H1 (cell line): Measurements from ENCODE around the gene KCND3. TPM values are rescaled to one million over a fixed set of nuclear protein-coding genes. Genes with fewer than 3 reads are reported as not detected.

Experiments
- CTCF ChIA-PET: fragments of 300-600 bp; sonication (Branson Sonifier 250); formaldehyde crosslinking; loops from one replicate; lab custom pipeline; 2021; ENCODE audit not compliant: partially characterized antibody; lab: Charles Lee
- POLR2A ChIA-PET: fragments of 300-600 bp; sonication (Branson Sonifier 250); formaldehyde crosslinking; loops from one replicate; lab custom pipeline; 2021; ENCODE audit warnings: inconsistent platforms; ENCODE audit not compliant: partially characterized antibody; lab: Charles Lee
- DNase-seq, 2 experiments: peaks; one replicate each; pipeline versions ENCODE4 v3.0.0 to v3.0.0-alpha.2; 2010 to 2022; ENCODE audit warnings: low spot score in 2 of 2, low read depth in 1 of 2, mixed read lengths in 1 of 2
- FAIRE-seq: peaks from 2 replicates; lab custom pipeline; 2011; peaks lifted over from hg19 to GRCh38; lab: Jason Lieb, UNC
- H2AFZ ChIP-seq: 2 replicates; pipeline ENCODE4 v1.8.1; 2012; ENCODE audit warnings: low read length, inconsistent platforms
- H2AK5ac ChIP-seq: 2 replicates; pipeline ENCODE4 v1.6.1; 2013; ENCODE audit warnings: low read depth, low read length
- H2BK120ac ChIP-seq: replicated peaks from 2 replicates; pipeline ENCODE3; 2013; ENCODE audit warnings: low read depth, low read length, inconsistent platforms
- H2BK12ac ChIP-seq: 2 replicates; pipeline ENCODE4 v1.6.1; 2013; ENCODE audit warnings: low read depth, low read length
- H2BK15ac ChIP-seq: 2 replicates; pipeline ENCODE4 v1.6.1; 2013; ENCODE audit warnings: low read length
- H2BK20ac ChIP-seq: 2 replicates; pipeline ENCODE4 v1.6.1; 2013; ENCODE audit warnings: low read length
- H2BK5ac ChIP-seq: 2 replicates; pipeline ENCODE4 v1.6.1; 2013; ENCODE audit warnings: low read depth, low read length
- H3K14ac ChIP-seq: 2 replicates; pipeline ENCODE4 v1.6.1; 2013; ENCODE audit warnings: inconsistent platforms; ENCODE audit not compliant: insufficient read length
- H3K18ac ChIP-seq: 2 replicates; pipeline ENCODE4 v1.6.1; 2013; ENCODE audit warnings: low read length; ENCODE audit errors: extremely low read depth
- H3K23ac ChIP-seq: 2 replicates; pipeline ENCODE4 v1.6.1; 2013; ENCODE audit warnings: inconsistent platforms; ENCODE audit not compliant: insufficient read length
- H3K23me2 ChIP-seq: 2 replicates; pipeline ENCODE4 v1.6.1; 2013; ENCODE audit warnings: low read depth, low read length
- H3K27ac ChIP-seq: 2 replicates; pipeline ENCODE4 v1.6.1; 2011; ENCODE audit warnings: low read depth, low read length, inconsistent platforms
- H3K27me3 ChIP-seq, 4 experiments: replicated peaks in 1 of 4; 1 replicate in 1 of 4; 2 replicates in 3 of 4; pipeline versions ENCODE4 v1.6.1 to v1.8.1; 2011 to 2013; ENCODE audit warnings: low read length in 3 of 4, mild to moderate bottlenecking in 3 of 4, inconsistent platforms in 2 of 4, mixed read lengths in 2 of 4, moderate library complexity in 1 of 4; ENCODE audit not compliant: control insufficient read depth in 3 of 4, insufficient read depth in 3 of 4; ENCODE audit errors: extremely low read depth in 1 of 4
- H3K36me3 ChIP-seq, 4 experiments: 2 replicates each; pipeline versions ENCODE4 v1.6.1 to v1.8.1; 2011 to 2013; ENCODE audit warnings: mild to moderate bottlenecking in 4 of 4, low read length in 3 of 4, moderate library complexity in 2 of 4, control low read depth in 1 of 4, inconsistent platforms in 1 of 4; ENCODE audit not compliant: insufficient read depth in 4 of 4, control insufficient read depth in 2 of 4
- H3K4ac ChIP-seq: replicated peaks from 2 replicates; pipeline ENCODE3; 2013; ENCODE audit warnings: low read length, low read depth, mixed read lengths, inconsistent platforms; ENCODE audit not compliant: insufficient read length
- H3K4me1 ChIP-seq, 4 experiments: replicated peaks in 1 of 4; 1 replicate in 1 of 4; 2 replicates in 3 of 4; pipeline versions ENCODE4 v1.6.1 to v1.8.1; 2011 to 2013; ENCODE audit warnings: low read length in 3 of 4, inconsistent platforms in 2 of 4, mixed read lengths in 1 of 4; ENCODE audit not compliant: insufficient read depth in 4 of 4, control insufficient read depth in 3 of 4
- H3K4me2 ChIP-seq, 2 experiments: 2 replicates each; pipeline versions ENCODE4 v1.6.1 to v1.8.1; 2011 to 2013; ENCODE audit warnings: low read depth in 2 of 2, low read length in 2 of 2, control low read depth in 1 of 2, inconsistent platforms in 1 of 2, mild to moderate bottlenecking in 1 of 2; ENCODE audit not compliant: insufficient read depth in 1 of 2
- H3K4me3 ChIP-seq, 4 experiments: fragments of 200-600, 300-600 bp in 1 of 4; sonication (generic), shearing (Covaris generic), sonication (Bioruptor Twin) in 1 of 4; 2 replicates each; pipeline versions ENCODE4 v1.5.1 to v1.8.1; 2011 to 2016; ENCODE audit warnings: low read length in 4 of 4, low read depth in 3 of 4, control low read depth in 2 of 4, inconsistent platforms in 2 of 4, mild to moderate bottlenecking in 2 of 4, mixed read lengths in 1 of 4, moderate library complexity in 1 of 4; ENCODE audit not compliant: insufficient read depth in 2 of 4; ENCODE audit errors: extremely low read depth in 1 of 4
- H3K56ac ChIP-seq: replicated peaks from 2 replicates; pipeline ENCODE3; 2013; ENCODE audit warnings: low read depth, mild to moderate bottlenecking, mixed read lengths, low read length, inconsistent platforms; ENCODE audit not compliant: insufficient read length
- H3K79me1 ChIP-seq: 2 replicates; pipeline ENCODE4 v1.6.1; 2013; ENCODE audit warnings: low read depth, low read length, control low read depth
- H3K79me2 ChIP-seq, 2 experiments: 2 replicates each; pipeline versions ENCODE4 v1.6.1 to v1.8.1; 2012 to 2013; ENCODE audit warnings: low read length in 2 of 2, mild to moderate bottlenecking in 2 of 2, inconsistent platforms in 1 of 2; ENCODE audit not compliant: insufficient read depth in 2 of 2, control insufficient read depth in 1 of 2
- H3K9ac ChIP-seq, 4 experiments: replicated peaks in 1 of 4; 1 replicate in 1 of 4; 2 replicates in 3 of 4; pipeline versions ENCODE4 v1.6.1 to v1.8.1; 2011 to 2013; ENCODE audit warnings: low read depth in 3 of 4, low read length in 3 of 4, control low read depth in 2 of 4, mild to moderate bottlenecking in 2 of 4, moderate library complexity in 2 of 4, inconsistent platforms in 1 of 4; ENCODE audit errors: extremely low read depth in 1 of 4
- H3K9me3 ChIP-seq, 2 experiments: 2 replicates each; pipeline versions ENCODE4 v1.6.1 to v1.8.1; 2012 to 2013; ENCODE audit warnings: mild to moderate bottlenecking in 2 of 2, moderate library complexity in 2 of 2, control low read depth in 1 of 2, inconsistent platforms in 1 of 2, low read depth in 1 of 2, low read length in 1 of 2, mixed read lengths in 1 of 2; ENCODE audit not compliant: insufficient read depth in 2 of 2
- H4K20me1 ChIP-seq, 2 experiments: replicated peaks in 1 of 2; 2 replicates each; pipeline versions ENCODE3 to v1.8.1; 2011 to 2013; ENCODE audit warnings: inconsistent platforms in 2 of 2, low read length in 2 of 2, mild to moderate bottlenecking in 1 of 2; ENCODE audit not compliant: insufficient read depth in 2 of 2, control insufficient read depth in 1 of 2
- H4K5ac ChIP-seq: 2 replicates; pipeline ENCODE4 v1.6.1; 2013; ENCODE audit warnings: low read length, low read depth, mixed read lengths, inconsistent platforms; ENCODE audit not compliant: insufficient read length
- H4K8ac ChIP-seq: 2 replicates; pipeline ENCODE4 v1.8.0; 2013; ENCODE audit warnings: mild to moderate bottlenecking, moderate library complexity, low read length, inconsistent platforms; ENCODE audit not compliant: insufficient read depth; ENCODE audit errors: extremely low read depth
- H4K91ac ChIP-seq: replicated peaks from 2 replicates; pipeline ENCODE3; 2013; ENCODE audit warnings: low read length, mixed read lengths, inconsistent platforms; ENCODE audit not compliant: insufficient read length
- ASH2L ChIP-seq: fragments of 200-600, 300-600 bp; sonication (generic); IDR thresholded peaks from one replicate; pipeline ENCODE4 v1.7.1; 2017; ENCODE audit warnings: low read length
- CBX8 ChIP-seq: fragments of 300-800, 300-1000 bp; sonication (generic); IDR thresholded peaks from 2 replicates; pipeline ENCODE4 v1.7.1; 2016; ENCODE audit warnings: low read depth, low read length, borderline replicate concordance
- FOSL1 ChIP-seq: IDR thresholded peaks from 2 replicates; pipeline ENCODE4 v1.6.1; 2011; ENCODE audit warnings: mild to moderate bottlenecking, low read depth, low read length, moderate library complexity; ENCODE audit not compliant: insufficient read depth
- HDAC2 ChIP-seq, 2 experiments: fragments of 300-600 bp in 1 of 2; sonication (generic) in 1 of 2; IDR thresholded peaks; 2 replicates each; pipeline ENCODE4 v1.6.1; 2011 to 2012; ENCODE audit warnings: low read depth in 2 of 2, low read length in 2 of 2, mild to moderate bottlenecking in 2 of 2, moderate library complexity in 2 of 2, borderline replicate concordance in 1 of 2, inconsistent platforms in 1 of 2
- MAFK ChIP-seq: IDR thresholded peaks from 2 replicates; pipeline ENCODE4 v1.6.1; 2012; ENCODE audit warnings: low read depth, mild to moderate bottlenecking, improper control_type of control experiment, low read length
- PHF8 ChIP-seq: fragments of 200-600 bp; sonication (generic); conservative IDR thresholded peaks from 2 replicates; pipeline ENCODE4 v1.7.1; 2012; ENCODE audit warnings: low read depth, mild to moderate bottlenecking, inconsistent platforms, low read length, moderate library complexity
- POLR2AphosphoS5 ChIP-seq: IDR thresholded peaks from 2 replicates; pipeline ENCODE4 v1.6.1; 2011; ENCODE audit warnings: low read depth, low read length
- POU5F1 ChIP-seq: IDR thresholded peaks from 2 replicates; pipeline ENCODE4 v1.6.1; 2011; ENCODE audit warnings: low read depth, mild to moderate bottlenecking, low read length, moderate library complexity
- RXRA ChIP-seq: IDR thresholded peaks from 2 replicates; pipeline ENCODE4 v1.6.1; 2011; ENCODE audit warnings: low read depth, mild to moderate bottlenecking, low read length, moderate library complexity; ENCODE audit not compliant: insufficient read depth
- SIN3A ChIP-seq, 2 experiments: IDR thresholded peaks in 1 of 2; conservative IDR thresholded peaks in 1 of 2; 2 replicates each; pipeline ENCODE4 v1.6.1; 2011 to 2012; ENCODE audit warnings: low read length in 2 of 2, improper control_type of control experiment in 1 of 2, low read depth in 1 of 2, mild to moderate bottlenecking in 1 of 2
- SP2 ChIP-seq: IDR thresholded peaks from 2 replicates; pipeline ENCODE4 v1.6.1; 2012; ENCODE audit warnings: mild to moderate bottlenecking, low read length, inconsistent platforms
- SRF ChIP-seq: IDR thresholded peaks from 2 replicates; pipeline ENCODE4 v1.6.1; 2011; ENCODE audit warnings: mild to moderate bottlenecking, low read depth, low read length, moderate library complexity
- TAF1 ChIP-seq: IDR thresholded peaks from 2 replicates; pipeline ENCODE4 v1.6.1; 2011; ENCODE audit warnings: mild to moderate bottlenecking, low read depth, low read length
- TBP ChIP-seq: IDR thresholded peaks from 2 replicates; pipeline ENCODE4 v1.6.1; 2011; ENCODE audit warnings: low read depth, low read length, improper control_type of control experiment
- TCF12 ChIP-seq: IDR thresholded peaks from 2 replicates; pipeline ENCODE4 v1.6.1; 2011; ENCODE audit warnings: low read depth, mild to moderate bottlenecking, low read length
- TEAD4 ChIP-seq: IDR thresholded peaks from 2 replicates; pipeline ENCODE4 v1.6.1; 2012; ENCODE audit warnings: low read depth, low read length, inconsistent platforms, mixed read lengths
- WGBS, 2 experiments: shearing (Covaris generic) in 1 of 2; methylation state at CpG; one replicate each; pipeline versions ENCODE4 v1.1.6 to v1.1.7; 2013 to 2015; ENCODE audit warnings: low lambda C conversion rate in 2 of 2, mixed read lengths in 2 of 2, inconsistent platforms in 1 of 2, low coverage in 1 of 2, missing lambda C conversion rate in 1 of 2; ENCODE audit not compliant: insufficient replicate concordance in 2 of 2, insufficient coverage in 1 of 2, insufficient read length in 1 of 2; ENCODE audit errors: extremely low coverage in 1 of 2, missing lambda C conversion rate in 1 of 2; 5-methylcytosine and 5-hydroxymethylcytosine counted together
- polyA plus RNA-seq, 7 experiments: library from polyadenylated mRNA; depleted of rRNA in 3 of 7; stranded (reverse) in 5 of 7; unstranded in 2 of 7; fragments of >200 nt in 5 of 7; fragments of 200-250 nt in 2 of 7; gene quantifications; 1 replicate in 5 of 7; 2 replicates in 1 of 7; 4 replicates in 1 of 7; pipeline versions ENCODE4 v1.2.1 to v1.2.3, GENCODE V29; 2011 to 2013; ENCODE audit warnings: missing spikeins in 2 of 7, mixed read lengths in 2 of 7
- total RNA-seq: library from RNA; stranded (reverse); fragmentation: NEBNext Ultra II Directional; extraction: Animal tissue kit (Norgen Biotek cat#: 25700); gene quantifications from 2 replicates; pipeline ENCODE4 v1.2.1, GENCODE V29; 2021

KCND3 gene
- total and polyA plus RNA-seq, 2 of the 8 experiments (the other 6 are each of a cell fraction or from before 2014, with no cell fraction given) = 0.14 to 0.48 TPM

DNA sequence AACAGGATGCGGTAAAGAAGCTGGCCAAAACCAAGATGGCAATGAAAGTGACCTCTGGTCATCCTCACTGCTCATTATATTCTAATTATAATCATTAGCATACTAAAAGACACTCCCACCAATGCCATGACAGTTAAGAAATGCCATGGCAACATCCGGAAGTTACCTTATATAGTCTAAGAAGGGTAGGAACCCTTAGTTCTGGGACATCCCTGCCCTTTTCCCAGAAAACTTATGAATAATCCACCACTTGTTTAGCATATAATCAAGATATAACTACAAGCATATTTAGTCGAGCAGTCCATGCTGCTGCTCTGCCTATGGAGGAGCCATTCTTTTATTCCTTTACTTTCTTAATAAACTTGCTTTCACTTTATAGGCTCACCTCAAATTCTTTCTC is 154.0 kb downstream of the KCND3 start:
- no peak overlapping the region for H3K14ac ChIP-seq
- no peak overlapping the region for H3K18ac ChIP-seq
- no peaks in the 10 kb centered on the region for H3K79me2 ChIP-seq
- no peak overlapping the region for H3K56ac ChIP-seq
- no peak overlapping the region for H3K23ac ChIP-seq
- no peak for FAIRE-seq
- WGBS, 2 experiments = 91% methylated on average over 3 of the region's 3 CpGs; no CpG with 5 or more reads in 1 of the 2 experiments
- CTCF ChIA-PET = no interaction called here
- POLR2A ChIA-PET = no interaction called here
- H3K4me1 ChIP-seq = no peaks in the 10 kb centered on the region
- no peaks in the 10 kb centered on the region for H3K9me3 ChIP-seq
- no peaks in the 10 kb centered on the region for H3K23me2 ChIP-seq
- DNase-seq = no peak
- no peak overlapping the region for H2BK5ac ChIP-seq
- no peaks in the 10 kb centered on the region for H3K27me3 ChIP-seq
- H2BK12ac ChIP-seq = no peak overlapping the region
- no peak overlapping the region for H2BK15ac ChIP-seq
- H4K5ac ChIP-seq = no peak overlapping the region
- no peak overlapping the region for H3K4ac ChIP-seq
- no peak overlapping the region for H3K9ac ChIP-seq
- H4K20me1 ChIP-seq = no peaks in the 10 kb centered on the region
- H2BK120ac ChIP-seq = no peak overlapping the region
- H2BK20ac ChIP-seq = no peak overlapping the region
- no peak overlapping the region for H4K8ac ChIP-seq
- no peak overlapping the region for H3K4me2 ChIP-seq
- no peak overlapping the region for H2AK5ac ChIP-seq
- no peak overlapping the region for H2AFZ ChIP-seq
- H3K4me3 ChIP-seq = no peak overlapping the region
- H4K91ac ChIP-seq = no peak overlapping the region
- H3K36me3 ChIP-seq = no peaks in the 10 kb centered on the region
- no peaks in the 10 kb centered on the region for H3K79me1 ChIP-seq
- no peak overlapping the region for H3K27ac ChIP-seq
- TF ChIP-seq FOSL1 (no peak), ASH2L (no peak), PHF8 (no peak), SP2 (no peak), RXRA (no peak), POU5F1 (no peak), TCF12 (no peak), MAFK (no peak), TAF1 (no peak), SRF (no peak), CBX8 (no peak), POLR2AphosphoS5 (no peak), SIN3A (conservative IDR thresholded peaks at IDR 0.05 in 1 of 2, IDR thresholded peaks at IDR 0.05 in 1 of 2; ENCODE audit: low read depth in 1 of 2, low read length in 2 of 2) (no peak), TEAD4 (no peak), TBP (no peak), HDAC2 (IDR thresholded peaks at IDR 0.05; ENCODE audit: borderline replicate concordance in 1 of 2, low read depth in 2 of 2, low read length in 2 of 2) (no peak)
